ENCODE data around the gene USP3.

- TF ChIP-seq CTCF (IDR thresholded peaks at IDR 0.05) (no peak), POLR2AphosphoS5 (IDR thresholded peaks at IDR 0.05) (peak; percentile 16 to 28), POLR2A (IDR thresholded peaks at IDR 0.05; ENCODE audit: low read depth) (no peak)
These were observed 6.5 kb upstream of the USP3 start for GRCh38 chr15:63497642-63498467.

All from esophagus muscularis mucosa (tissue), 3 donors.